ENCODE measurements around the gene MGME1. TPM values are rescaled to one million over a fixed set of nuclear protein-coding genes. Genes with fewer than 3 reads are reported as not detected.
"Not testable (repeated sequence)": the region's sequence is repeated elsewhere in the genome, so short reads cannot be mapped to it uniquely, and the experiment has no call there.

The MGME1 gene
- total RNA-seq, 1 donor from 2014 or later = 25.0 TPM

- H3K27ac Mint-ChIP-seq = no peak overlapping the region
- H3K9me3 Mint-ChIP-seq = no peaks in the 10 kb centered on the region
These were observed 50.2 kb downstream of the MGME1 start for GRCh38 chr20:18019068-18019467.

GRCh38 chr20:18020931-18021330 is 52.1 kb downstream of the MGME1 start:
- Mint-ChIP-seq H3K36me3 (peaks cover 22% of the 10 kb centered on the region), H3K9me3 (no peaks in the 10 kb centered on the region), H3K4me3 (no peak overlapping the region), H3K27ac (no peak overlapping the region), H3K4me1 (no peaks in the 10 kb centered on the region), H3K27me3 (ENCODE audit: low read depth) (no peaks in the 10 kb centered on the region)
- no peak for TF ChIP-seq CTCF (IDR thresholded peaks at IDR 0.05; ENCODE audit: unreplicated experiment)
- no peak for DNase-seq (ENCODE audit: low spot score in 2 of 2, unreplicated experiment in 2 of 2)

More at GRCh38 chr20:18019068-18019467, 50.2 kb downstream of the MGME1 start:
- no peak for TF ChIP-seq CTCF (IDR thresholded peaks at IDR 0.05; ENCODE audit: unreplicated experiment)
- Mint-ChIP-seq H3K4me1 (no peaks in the 10 kb centered on the region), H3K4me3 (no peak overlapping the region), H3K36me3 (peaks cover 21% of the 10 kb centered on the region), H3K27me3 (ENCODE audit: low read depth) (no peaks in the 10 kb centered on the region)
- DNase-seq (ENCODE audit: low spot score in 2 of 2, unreplicated experiment in 2 of 2) = no peak

GRCh38 chr20:18024606-18025127 is 55.8 kb downstream of the MGME1 start:
- H3K9me3 Mint-ChIP-seq = no peaks in the 10 kb centered on the region
- H3K36me3 Mint-ChIP-seq = peaks cover 19% of the 10 kb centered on the region

DNA sequence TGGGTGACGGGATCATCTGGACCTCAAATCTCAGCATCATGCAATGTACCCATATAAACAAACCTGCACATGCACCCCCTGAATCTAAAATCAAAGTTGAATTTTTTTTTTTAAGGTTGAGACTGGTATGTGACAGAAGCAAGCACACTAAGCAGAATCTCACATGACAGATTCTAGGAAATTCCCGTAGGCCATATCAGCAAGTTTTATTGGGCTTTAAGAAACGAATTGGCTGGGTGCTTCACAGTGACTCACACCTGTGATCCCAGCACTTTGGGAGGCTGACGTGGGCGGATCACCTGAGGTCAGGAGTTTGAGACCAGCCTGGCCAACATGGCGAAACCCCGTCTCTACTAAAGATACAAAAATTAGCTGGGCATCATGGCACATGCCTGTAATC is 58.2 kb downstream of the MGME1 start:
- H3K4me3 Mint-ChIP-seq; H3K36me3 Mint-ChIP-seq; H3K27ac Mint-ChIP-seq; H3K27me3 Mint-ChIP-seq (ENCODE audit: low read depth); H3K4me1 Mint-ChIP-seq; H3K9me3 Mint-ChIP-seq; DNase-seq (ENCODE audit: low spot score in 2 of 2, unreplicated experiment in 2 of 2): not testable (repeated sequence)

More at GRCh38 chr20:18024606-18025127, 55.8 kb downstream of the MGME1 start:
- Mint-ChIP-seq H3K27me3 (ENCODE audit: low read depth) (no peaks in the 10 kb centered on the region), H3K27ac (no peak overlapping the region), H3K4me3 (no peak overlapping the region), H3K4me1 (no peaks in the 10 kb centered on the region)
- no peak for DNase-seq (ENCODE audit: low spot score in 2 of 2, unreplicated experiment in 2 of 2)
- TF ChIP-seq CTCF (IDR thresholded peaks at IDR 0.05; ENCODE audit: unreplicated experiment) = no peak

- TF ChIP-seq CTCF (IDR thresholded peaks at IDR 0.05; ENCODE audit: unreplicated experiment) = no peak
- H3K4me3 Mint-ChIP-seq = no peak overlapping the region
- H3K9me3 Mint-ChIP-seq = no peaks in the 10 kb centered on the region
- peaks cover 3% of the 10 kb centered on the region for H3K36me3 Mint-ChIP-seq
- peaks cover 4% of the 10 kb centered on the region for H3K4me1 Mint-ChIP-seq
- no peaks in the 10 kb centered on the region for H3K27me3 Mint-ChIP-seq (ENCODE audit: low read depth)
- no peak for DNase-seq (ENCODE audit: low spot score in 2 of 2, unreplicated experiment in 2 of 2)
- no peak overlapping the region for H3K27ac Mint-ChIP-seq
These were observed 61.2 kb downstream of the MGME1 start for GRCh38 chr20:18030020-18030419.

- H3K4me3 Mint-ChIP-seq = no peak overlapping the region
- no peak for DNase-seq (ENCODE audit: low spot score in 2 of 2, unreplicated experiment in 2 of 2)
- TF ChIP-seq CTCF (IDR thresholded peaks at IDR 0.05; ENCODE audit: unreplicated experiment) = no peak
- peaks cover 4% of the 10 kb centered on the region for H3K4me1 Mint-ChIP-seq
- H3K36me3 Mint-ChIP-seq = peaks cover 2% of the 10 kb centered on the region
- no peaks in the 10 kb centered on the region for H3K27me3 Mint-ChIP-seq (ENCODE audit: low read depth)
- H3K9me3 Mint-ChIP-seq = no peaks in the 10 kb centered on the region
- H3K27ac Mint-ChIP-seq = no peak overlapping the region
These were observed 62.2 kb downstream of the MGME1 start for GRCh38 chr20:18031050-18031449.

Measured in mesothelial cell of epicardium (in vitro differentiated cells).